K562 (cell line): ENCODE results near the gene CIB1. TPM values are rescaled to one million over a fixed set of nuclear protein-coding genes. Genes with fewer than 3 reads are reported as not detected.

Experiments
- ATAC-seq: fragments of 200-7000 bp; cut with Tn5 transposase; 3 replicates; pipeline ENCODE4 v1.9.1; 2020; ENCODE audit warnings: moderate library complexity
- BruUV-seq: library from RNA; stranded (reverse); fragments of 400-500 nt; replicated peaks from 2 replicates; lab custom pipeline; 2021; lab: Mats Ljungman, UMichigan
- CTCF ChIA-PET: fragments of 300-600 bp; formaldehyde crosslinking; extraction: SDS; loops from one replicate; lab custom pipeline; 2021; ENCODE audit warnings: low intra/inter-chr PET ratio; lab: Yijun Ruan, JAX
- POLR2A ChIA-PET: fragments of 300-600, 350-650 bp; sonication (Branson Sonifier 250); formaldehyde crosslinking; extraction: SDS; loops from one replicate; lab custom pipeline; 2021; ENCODE audit warnings: antibody characterized with exemption, inconsistent platforms; lab: Yijun Ruan, JAX
- DNase-seq, 4 experiments: peaks; one replicate each; pipeline versions ENCODE4 v3.0.0 to v3.0.0-alpha.2; 2011 to 2018; ENCODE audit warnings: low spot score in 3 of 4, mixed read lengths in 3 of 4; ENCODE audit errors: extremely low read depth in 1 of 4
- FAIRE-seq: peaks from 2 replicates; lab custom pipeline; 2011; peaks lifted over from hg19 to GRCh38; lab: Jason Lieb, UNC
- H2AFZ ChIP-seq: 2 replicates; pipeline ENCODE4 v1.6.0; 2011; ENCODE audit warnings: low read depth, low read length, control low read depth, inconsistent platforms
- H3K27ac ChIP-seq: fragments of 200-600 bp; 3 replicates; pipeline ENCODE4 v1.8.0; 2011; ENCODE audit warnings: low read depth, mild to moderate bottlenecking, control low read depth, inconsistent platforms, low read length, moderate library complexity, mixed read lengths; ENCODE audit errors: extremely low read depth
- H3K27me3 ChIP-seq, 2 experiments: fragments of 300-600 bp in 1 of 2; 2 replicates in 1 of 2; 3 replicates in 1 of 2; pipeline versions ENCODE4 v1.6.0 to v1.8.0; 2011; ENCODE audit warnings: inconsistent platforms in 2 of 2, low read length in 2 of 2, mild to moderate bottlenecking in 1 of 2, mixed read lengths in 1 of 2, moderate library complexity in 1 of 2; ENCODE audit not compliant: control insufficient read depth in 2 of 2, insufficient read depth in 2 of 2
- H3K36me3 ChIP-seq: fragments of 300-600 bp; 3 replicates; pipeline ENCODE4 v1.8.0; 2011; ENCODE audit warnings: mild to moderate bottlenecking, low read length, inconsistent platforms; ENCODE audit not compliant: control insufficient read depth, insufficient read depth
- H3K4me1 ChIP-seq, 2 experiments: fragments of 200-600 bp in 1 of 2; replicated peaks in 1 of 2; 2 replicates in 1 of 2; 3 replicates in 1 of 2; pipeline versions ENCODE4 v1.5.1 to v1.8.0; 2011; ENCODE audit warnings: inconsistent platforms in 2 of 2, low read length in 2 of 2, mild to moderate bottlenecking in 1 of 2, mixed read lengths in 1 of 2, moderate library complexity in 1 of 2; ENCODE audit not compliant: control insufficient read depth in 2 of 2, insufficient read depth in 2 of 2
- H3K4me2 ChIP-seq: 2 replicates; pipeline ENCODE4 v1.6.1; 2011; ENCODE audit warnings: low read length, control low read depth, inconsistent platforms, mixed read lengths; ENCODE audit not compliant: insufficient read depth
- H3K4me3 ChIP-seq: fragments of 200-600 bp; sonication (generic), shearing (Covaris generic); 2 replicates; pipeline ENCODE4 v1.5.1; 2016; ENCODE audit warnings: control low read depth, inconsistent platforms
- H3K79me2 ChIP-seq: fragments of 200-600 bp; 3 replicates; pipeline ENCODE4 v1.8.0; 2011; ENCODE audit warnings: low read length, inconsistent platforms; ENCODE audit not compliant: control insufficient read depth, insufficient read depth
- H3K9ac ChIP-seq, 2 experiments: 2 replicates each; pipeline versions ENCODE4 v1.6.0 to v1.6.1; 2011; ENCODE audit warnings: low read depth in 2 of 2, low read length in 2 of 2, control low read depth in 1 of 2, inconsistent platforms in 1 of 2, mild to moderate bottlenecking in 1 of 2, mixed read lengths in 1 of 2; ENCODE audit not compliant: insufficient read depth in 1 of 2
- H3K9me1 ChIP-seq: one replicate; pipeline ENCODE4 v1.6.0; 2011; ENCODE audit warnings: inconsistent platforms, mild to moderate bottlenecking, low read length, moderate library complexity; ENCODE audit not compliant: control insufficient read depth, insufficient read depth
- H3K9me3 ChIP-seq: replicated peaks from 2 replicates; pipeline ENCODE4 v1.5.1; 2011; ENCODE audit warnings: low read depth, low read length, inconsistent platforms; ENCODE audit not compliant: control insufficient read depth, insufficient read depth
- H4K20me1 ChIP-seq: replicated peaks from 2 replicates; pipeline ENCODE4 v1.6.1; 2011; ENCODE audit warnings: low read length, inconsistent platforms, mixed read lengths; ENCODE audit not compliant: control insufficient read depth, insufficient read depth
- HLTF ChIP-seq: fragments of 450-650 bp; IDR thresholded peaks from 2 replicates; pipeline ENCODE4 v1.6.1; 2016
- HMG20A ChIP-seq: fragments of 450-650 bp; formaldehyde crosslinking; conservative IDR thresholded peaks from 2 replicates; pipeline ENCODE4 v1.4.0; 2020; ENCODE audit warnings: mild to moderate bottlenecking, mixed read lengths
- KLF1 ChIP-seq: fragments of 450-650 bp; IDR thresholded peaks from 2 replicates; pipeline ENCODE4 v1.6.1; 2016; ENCODE audit warnings: missing genetic modification characterization, missing compliant biosample characterization
- MITF ChIP-seq: IDR thresholded peaks from 2 replicates; pipeline ENCODE4 v1.6.1; 2014; ENCODE audit warnings: antibody characterized with exemption
- TAF7 ChIP-seq: fragments of 450-650 bp; IDR thresholded peaks from 2 replicates; pipeline ENCODE4 v1.6.1; 2016; ENCODE audit warnings: missing genetic modification characterization, missing compliant biosample characterization
- TCF7L2 ChIP-seq: fragments of 150-350 bp; IDR thresholded peaks from 2 replicates; pipeline ENCODE4 v1.6.1; 2016; ENCODE audit warnings: low read depth, mild to moderate bottlenecking, low read length, moderate library complexity
- ZC3H8 ChIP-seq: fragments of 450-650 bp; IDR thresholded peaks from 2 replicates; pipeline ENCODE4 v1.6.1; 2017
- WGBS: fragments of 100-300 bp; shearing (Covaris generic); methylation state at CpG from one replicate; pipeline ENCODE4 v1.1.6; 2016; ENCODE audit warnings: low coverage, mixed read lengths; ENCODE audit not compliant: insufficient coverage; ENCODE audit errors: missing lambda C conversion rate; 5-methylcytosine and 5-hydroxymethylcytosine counted together
- in situ Hi-C: fragments of 300-500 bp; cut with MboI; formaldehyde crosslinking; loops from 4 replicates; pipeline ENCODE4 v1.15.0; 2018; ENCODE audit warnings: inconsistent platforms, mixed read lengths
- intact Hi-C: fragments of 100-400 bp; cut with micrococcal nuclease; formaldehyde crosslinking; loops from 2 replicates; pipeline ENCODE4 v1.14.2; 2022
- polyA plus RNA-seq, 8 experiments: library from polyadenylated mRNA; depleted of rRNA in 4 of 8; stranded (reverse) in 5 of 8; unstranded in 3 of 8; fragments of >200 nt; fragmentation: Nextera tagmentation in 2 of 8; fragmentation: Illumina TruSeq in 1 of 8; extraction: Ambion mirVana in 2 of 8; extraction: Trizol in 1 of 8; gene quantifications; 2 replicates each; pipeline versions ENCODE4 v1.2.1 to v1.2.3, GENCODE V29; 2011 to 2014; ENCODE audit warnings: inconsistent platforms in 1 of 8, missing spikeins in 1 of 8
- total RNA-seq, 7 experiments: library from RNA; depleted of rRNA in 6 of 7; stranded (reverse); fragments of >200 nt in 6 of 7; fragmentation: Illumina TruSeq in 2 of 7; extraction: Trizol in 2 of 7; gene quantifications; 2 replicates each; pipeline versions ENCODE4 v1.2.1 to v1.2.3, GENCODE V29; 2011 to 2021; ENCODE audit warnings: low replicate concordance in 1 of 7
- TF ChIP-seq, protein P1 (sequence below): fragments of 200-800 bp; sonication (Bioruptor generic); IDR thresholded peaks from 2 replicates; pipeline ENCODE4 v1.6.1; 2016; ENCODE audit warnings: missing genetic modification characterization, missing compliant biosample characterization
- TF ChIP-seq, protein P2 (sequence below): sonication (generic); formaldehyde crosslinking; IDR thresholded peaks from 2 replicates; pipeline ENCODE4 v1.8.1; 2023; ENCODE audit warnings: mild to moderate bottlenecking, missing genetic modification reagents

CIB1 gene
- total and polyA plus RNA-seq, 9 of the 15 experiments (the other 6 are each of a cell fraction or from before 2014, with no cell fraction given), result 14.9 to 136 (median 64.5) TPM

- H3K79me2 ChIP-seq, result no peaks in the 10 kb centered on the region
- H3K4me1 ChIP-seq, result peaks cover 0 to 17% of the 10 kb centered on the region in 2 experiments; a peak in 2 of 5 replicates
- no peak for FAIRE-seq
- no peak overlapping the region for H2AFZ ChIP-seq
- 0 out of 2 replicates have a peak, but pooled peaks cover 5% of the 10 kb centered on the region for H4K20me1 ChIP-seq
- BruUV-seq, result no TSS peak
- H3K9ac ChIP-seq, result no peak overlapping the region
- DNase-seq, result no peak
- no peak for ATAC-seq
- no peaks in the 10 kb centered on the region for H3K9me3 ChIP-seq
- TF ChIP-seq MITF (no peak), TCF7L2 (no peak), TAF7 (tag) (no peak), HLTF (no peak), HMG20A (no peak), KLF1 (tag) (no peak), ZC3H8 (no peak)
- TF ChIP-seq, protein P1, sequence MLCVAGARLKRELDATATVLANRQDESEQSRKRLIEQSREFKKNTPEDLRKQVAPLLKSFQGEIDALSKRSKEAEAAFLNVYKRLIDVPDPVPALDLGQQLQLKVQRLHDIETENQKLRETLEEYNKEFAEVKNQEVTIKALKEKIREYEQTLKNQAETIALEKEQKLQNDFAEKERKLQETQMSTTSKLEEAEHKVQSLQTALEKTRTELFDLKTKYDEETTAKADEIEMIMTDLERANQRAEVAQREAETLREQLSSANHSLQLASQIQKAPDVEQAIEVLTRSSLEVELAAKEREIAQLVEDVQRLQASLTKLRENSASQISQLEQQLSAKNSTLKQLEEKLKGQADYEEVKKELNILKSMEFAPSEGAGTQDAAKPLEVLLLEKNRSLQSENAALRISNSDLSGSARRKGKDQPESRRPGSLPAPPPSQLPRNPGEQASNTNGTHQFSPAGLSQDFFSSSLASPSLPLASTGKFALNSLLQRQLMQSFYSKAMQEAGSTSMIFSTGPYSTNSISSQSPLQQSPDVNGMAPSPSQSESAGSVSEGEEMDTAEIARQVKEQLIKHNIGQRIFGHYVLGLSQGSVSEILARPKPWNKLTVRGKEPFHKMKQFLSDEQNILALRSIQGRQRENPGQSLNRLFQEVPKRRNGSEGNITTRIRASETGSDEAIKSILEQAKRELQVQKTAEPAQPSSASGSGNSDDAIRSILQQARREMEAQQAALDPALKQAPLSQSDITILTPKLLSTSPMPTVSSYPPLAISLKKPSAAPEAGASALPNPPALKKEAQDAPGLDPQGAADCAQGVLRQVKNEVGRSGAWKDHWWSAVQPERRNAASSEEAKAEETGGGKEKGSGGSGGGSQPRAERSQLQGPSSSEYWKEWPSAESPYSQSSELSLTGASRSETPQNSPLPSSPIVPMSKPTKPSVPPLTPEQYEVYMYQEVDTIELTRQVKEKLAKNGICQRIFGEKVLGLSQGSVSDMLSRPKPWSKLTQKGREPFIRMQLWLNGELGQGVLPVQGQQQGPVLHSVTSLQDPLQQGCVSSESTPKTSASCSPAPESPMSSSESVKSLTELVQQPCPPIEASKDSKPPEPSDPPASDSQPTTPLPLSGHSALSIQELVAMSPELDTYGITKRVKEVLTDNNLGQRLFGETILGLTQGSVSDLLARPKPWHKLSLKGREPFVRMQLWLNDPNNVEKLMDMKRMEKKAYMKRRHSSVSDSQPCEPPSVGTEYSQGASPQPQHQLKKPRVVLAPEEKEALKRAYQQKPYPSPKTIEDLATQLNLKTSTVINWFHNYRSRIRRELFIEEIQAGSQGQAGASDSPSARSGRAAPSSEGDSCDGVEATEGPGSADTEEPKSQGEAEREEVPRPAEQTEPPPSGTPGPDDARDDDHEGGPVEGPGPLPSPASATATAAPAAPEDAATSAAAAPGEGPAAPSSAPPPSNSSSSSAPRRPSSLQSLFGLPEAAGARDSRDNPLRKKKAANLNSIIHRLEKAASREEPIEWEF (CRISPR knock-in tag), result no peak
- TF ChIP-seq, protein P2, sequence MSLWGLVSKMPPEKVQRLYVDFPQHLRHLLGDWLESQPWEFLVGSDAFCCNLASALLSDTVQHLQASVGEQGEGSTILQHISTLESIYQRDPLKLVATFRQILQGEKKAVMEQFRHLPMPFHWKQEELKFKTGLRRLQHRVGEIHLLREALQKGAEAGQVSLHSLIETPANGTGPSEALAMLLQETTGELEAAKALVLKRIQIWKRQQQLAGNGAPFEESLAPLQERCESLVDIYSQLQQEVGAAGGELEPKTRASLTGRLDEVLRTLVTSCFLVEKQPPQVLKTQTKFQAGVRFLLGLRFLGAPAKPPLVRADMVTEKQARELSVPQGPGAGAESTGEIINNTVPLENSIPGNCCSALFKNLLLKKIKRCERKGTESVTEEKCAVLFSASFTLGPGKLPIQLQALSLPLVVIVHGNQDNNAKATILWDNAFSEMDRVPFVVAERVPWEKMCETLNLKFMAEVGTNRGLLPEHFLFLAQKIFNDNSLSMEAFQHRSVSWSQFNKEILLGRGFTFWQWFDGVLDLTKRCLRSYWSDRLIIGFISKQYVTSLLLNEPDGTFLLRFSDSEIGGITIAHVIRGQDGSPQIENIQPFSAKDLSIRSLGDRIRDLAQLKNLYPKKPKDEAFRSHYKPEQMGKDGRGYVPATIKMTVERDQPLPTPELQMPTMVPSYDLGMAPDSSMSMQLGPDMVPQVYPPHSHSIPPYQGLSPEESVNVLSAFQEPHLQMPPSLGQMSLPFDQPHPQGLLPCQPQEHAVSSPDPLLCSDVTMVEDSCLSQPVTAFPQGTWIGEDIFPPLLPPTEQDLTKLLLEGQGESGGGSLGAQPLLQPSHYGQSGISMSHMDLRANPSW (CRISPR knock-in tag), result no peak
- H3K36me3 ChIP-seq, result peaks cover 84% of the 10 kb centered on the region; the same call in 2 of the 3 replicates
- intact Hi-C loops (no loop called here), in situ Hi-C loops (no loop called here)
- H3K4me2 ChIP-seq, result no peak overlapping the region
- no peaks in the 10 kb centered on the region for H3K9me1 ChIP-seq
- no peak overlapping the region for H3K4me3 ChIP-seq
- H3K27me3 ChIP-seq, result no peaks in the 10 kb centered on the region
- WGBS, result 100% methylated on average over 2 of the region's 2 CpGs
- ChIA-PET POLR2A (interaction anchor here (0.7 to 2.0 kb wide), 3 partner anchors 8 to 132 kb away, joined by 4 to 9 read pairs (median 6); partner anchors contain the start of gene SEMA4B), CTCF (interaction anchor here (1.2 kb wide), 1 partner anchor 79 kb away, joined by 5 read pairs; no protein-coding TSS in a partner anchor)
- no peak overlapping the region for H3K27ac ChIP-seq
These were observed 11.2 kb downstream of the CIB1 start for GRCh38 chr15:90222547-90222946.
